H1 (cell line): Measurements from ENCODE around the gene SPIB. TPM values are rescaled to one million over a fixed set of nuclear protein-coding genes. Genes with fewer than 3 reads are reported as not detected.

Experiments used
- CHD7 ChIP-seq: fragments of 300-600 bp; sonication (generic); IDR thresholded peaks from 2 replicates; pipeline ENCODE4 v1.7.1; 2012; ENCODE audit warnings: low read length, moderate library complexity, mild to moderate bottlenecking, inconsistent platforms; ENCODE audit not compliant: insufficient replicate concordance
- GTF2F1 ChIP-seq: IDR thresholded peaks from 2 replicates; pipeline ENCODE4 v1.6.1; 2012; ENCODE audit warnings: low read depth, low read length, improper control_type of control experiment, borderline replicate concordance
- KDM1A ChIP-seq: fragments of 200-600, 300-600 bp; sonication (generic); IDR thresholded peaks from 2 replicates; pipeline ENCODE4 v1.7.1; 2016; ENCODE audit warnings: mild to moderate bottlenecking, low read length, borderline replicate concordance
- TAF1 ChIP-seq: IDR thresholded peaks from 2 replicates; pipeline ENCODE4 v1.6.1; 2011; ENCODE audit warnings: mild to moderate bottlenecking, low read depth, low read length
- polyA plus RNA-seq, 7 experiments: library from polyadenylated mRNA; depleted of rRNA in 3 of 7; stranded (reverse) in 5 of 7; unstranded in 2 of 7; fragments of >200 nt in 5 of 7; fragments of 200-250 nt in 2 of 7; gene quantifications; 1 replicate in 5 of 7; 2 replicates in 1 of 7; 4 replicates in 1 of 7; pipeline versions ENCODE4 v1.2.1 to v1.2.3, GENCODE V29; 2011 to 2013; ENCODE audit warnings: missing spikeins in 2 of 7, mixed read lengths in 2 of 7
- total RNA-seq: library from RNA; stranded (reverse); fragmentation: NEBNext Ultra II Directional; extraction: Animal tissue kit (Norgen Biotek cat#: 25700); gene quantifications from 2 replicates; pipeline ENCODE4 v1.2.1, GENCODE V29; 2021

The SPIB gene
- total and polyA plus RNA-seq, 2 of the 8 experiments (the other 6 are each of a cell fraction or from before 2014, with no cell fraction given), result 11.1 to 17.4 TPM

GRCh38 chr19:50465986-50466705 is 47.4 kb downstream of the SPIB start (continued):
- TF ChIP-seq CHD7 (no peak), TAF1 (0 out of 2 replicates have a peak, but pooled peaks have one; percentile 44), GTF2F1 (no peak), KDM1A (no peak)
